ENCODE measurements around the gene PWWP2B.

DNA sequence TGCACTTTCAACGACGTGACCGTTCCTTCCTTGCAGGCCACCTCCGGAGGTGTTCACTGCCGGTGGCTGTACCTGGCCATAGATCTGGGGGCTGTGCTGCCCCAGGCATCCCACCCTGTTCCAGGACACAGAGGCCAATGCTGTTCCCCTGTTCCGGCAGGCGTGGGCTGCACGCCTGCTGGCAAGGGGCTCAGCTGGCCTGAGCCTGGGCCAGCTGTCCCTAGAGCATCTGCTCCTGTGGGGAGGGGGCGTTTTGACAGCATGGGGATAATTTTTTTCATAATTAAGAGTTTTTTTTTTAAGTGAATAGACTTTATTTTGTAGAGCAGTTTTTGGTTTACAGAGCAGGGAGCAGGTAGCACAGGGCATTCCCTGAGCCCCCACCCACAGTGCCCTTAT, 28.8 kb downstream of the PWWP2B start:
- TF ChIP-seq, protein P1, sequence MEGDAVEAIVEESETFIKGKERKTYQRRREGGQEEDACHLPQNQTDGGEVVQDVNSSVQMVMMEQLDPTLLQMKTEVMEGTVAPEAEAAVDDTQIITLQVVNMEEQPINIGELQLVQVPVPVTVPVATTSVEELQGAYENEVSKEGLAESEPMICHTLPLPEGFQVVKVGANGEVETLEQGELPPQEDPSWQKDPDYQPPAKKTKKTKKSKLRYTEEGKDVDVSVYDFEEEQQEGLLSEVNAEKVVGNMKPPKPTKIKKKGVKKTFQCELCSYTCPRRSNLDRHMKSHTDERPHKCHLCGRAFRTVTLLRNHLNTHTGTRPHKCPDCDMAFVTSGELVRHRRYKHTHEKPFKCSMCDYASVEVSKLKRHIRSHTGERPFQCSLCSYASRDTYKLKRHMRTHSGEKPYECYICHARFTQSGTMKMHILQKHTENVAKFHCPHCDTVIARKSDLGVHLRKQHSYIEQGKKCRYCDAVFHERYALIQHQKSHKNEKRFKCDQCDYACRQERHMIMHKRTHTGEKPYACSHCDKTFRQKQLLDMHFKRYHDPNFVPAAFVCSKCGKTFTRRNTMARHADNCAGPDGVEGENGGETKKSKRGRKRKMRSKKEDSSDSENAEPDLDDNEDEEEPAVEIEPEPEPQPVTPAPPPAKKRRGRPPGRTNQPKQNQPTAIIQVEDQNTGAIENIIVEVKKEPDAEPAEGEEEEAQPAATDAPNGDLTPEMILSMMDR (IDR thresholded peaks at IDR 0.05; ENCODE audit: insufficient read depth, low read depth, low read length), result no peak
- TF ChIP-seq EZH2 (IDR thresholded peaks at IDR 0.05; ENCODE audit: insufficient read depth, low read length), result no peak
